Measurements from ENCODE around the gene SLC39A12. TPM values are rescaled to one million over a fixed set of nuclear protein-coding genes. Genes with fewer than 3 reads are reported as not detected.

Gene SLC39A12
- not detected in 2 replicates for polyA plus RNA-seq (2011; rRNA removed)
- polyA minus RNA-seq (2011; rRNA and poly(A)+ RNA removed): not detected in 2 replicates

DNA sequence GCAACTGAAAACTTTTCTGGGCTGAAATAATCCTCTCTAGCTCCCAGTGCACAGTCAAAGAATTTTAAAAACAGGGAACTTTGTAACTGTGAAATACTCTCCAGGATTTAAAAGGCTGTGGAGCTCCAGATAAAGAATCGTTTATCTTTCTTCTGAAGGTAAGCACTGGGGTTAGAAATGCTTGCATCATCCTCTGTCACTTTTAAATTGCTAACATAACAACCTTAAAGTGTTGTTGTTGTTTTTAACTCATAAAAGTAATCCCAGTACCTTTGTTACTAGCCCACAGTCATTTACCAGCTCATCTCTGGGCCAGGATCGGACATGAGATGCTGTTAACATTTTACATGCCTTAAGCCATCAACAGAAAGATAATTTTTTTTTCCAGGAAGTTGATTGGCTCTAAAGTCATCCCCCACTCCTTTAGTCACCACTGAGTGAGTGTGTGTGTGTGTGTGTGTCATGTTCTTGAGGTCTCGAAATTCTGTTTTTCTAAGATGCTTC is at the start of gene SLC39A12:
SLC39A12 (plus strand) TSS at position 51 of the 504 bp plus-strand sequence. CDS start 1,359 bp downstream, outside the sequence.
- no peak within 1 kb of the TSS for H3K4me3 ChIP-seq (ENCODE audit: low read depth, low read length)
- no peaks in the 10 kb centered on the region for H3K27me3 ChIP-seq (ENCODE audit: control insufficient read depth, insufficient read depth, low read length)
- ChIA-PET POLR2A (no interaction called here), CTCF (no interaction called here)
- no peaks in the 10 kb centered on the region for H3K36me3 ChIP-seq (ENCODE audit: control insufficient read depth, insufficient read depth, low read length)
- no peak for DNase-seq (ENCODE audit: low read depth)
- TF ChIP-seq, protein P1, sequence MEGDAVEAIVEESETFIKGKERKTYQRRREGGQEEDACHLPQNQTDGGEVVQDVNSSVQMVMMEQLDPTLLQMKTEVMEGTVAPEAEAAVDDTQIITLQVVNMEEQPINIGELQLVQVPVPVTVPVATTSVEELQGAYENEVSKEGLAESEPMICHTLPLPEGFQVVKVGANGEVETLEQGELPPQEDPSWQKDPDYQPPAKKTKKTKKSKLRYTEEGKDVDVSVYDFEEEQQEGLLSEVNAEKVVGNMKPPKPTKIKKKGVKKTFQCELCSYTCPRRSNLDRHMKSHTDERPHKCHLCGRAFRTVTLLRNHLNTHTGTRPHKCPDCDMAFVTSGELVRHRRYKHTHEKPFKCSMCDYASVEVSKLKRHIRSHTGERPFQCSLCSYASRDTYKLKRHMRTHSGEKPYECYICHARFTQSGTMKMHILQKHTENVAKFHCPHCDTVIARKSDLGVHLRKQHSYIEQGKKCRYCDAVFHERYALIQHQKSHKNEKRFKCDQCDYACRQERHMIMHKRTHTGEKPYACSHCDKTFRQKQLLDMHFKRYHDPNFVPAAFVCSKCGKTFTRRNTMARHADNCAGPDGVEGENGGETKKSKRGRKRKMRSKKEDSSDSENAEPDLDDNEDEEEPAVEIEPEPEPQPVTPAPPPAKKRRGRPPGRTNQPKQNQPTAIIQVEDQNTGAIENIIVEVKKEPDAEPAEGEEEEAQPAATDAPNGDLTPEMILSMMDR (IDR thresholded peaks at IDR 0.05; ENCODE audit: insufficient read depth, low read depth, low read length): no peak

DNA sequence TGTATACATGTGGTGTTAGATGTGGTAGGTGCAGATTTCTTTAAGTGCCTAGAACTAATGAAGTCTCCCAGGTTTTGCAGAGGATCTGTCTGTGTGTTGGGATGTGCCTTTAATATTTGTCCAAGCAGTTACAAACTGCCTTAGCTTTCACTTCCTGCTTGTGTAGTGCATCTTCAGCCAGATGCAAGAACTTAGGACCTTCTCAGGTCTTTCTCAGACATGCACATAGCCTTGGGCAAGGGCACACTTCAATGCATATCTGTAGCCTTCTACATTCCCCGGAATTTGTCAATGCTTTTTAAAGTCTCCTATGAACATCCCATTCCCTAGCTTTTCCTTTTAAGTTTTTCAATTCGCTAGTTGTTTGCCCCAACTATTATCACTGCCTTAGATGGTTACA is 47.2 kb upstream of the SLC39A12 start:
- CTCF ChIA-PET: interaction anchor here (1.0 to 1.8 kb wide), 2 partner anchors 200 to 312 kb away, joined by 3 to 6 read pairs; no protein-coding TSS in a partner anchor
- POLR2A ChIA-PET: no interaction called here
- Histone ChIP-seq H3K36me3 (ENCODE audit: control insufficient read depth, insufficient read depth, low read length) (no peaks in the 10 kb centered on the region), H3K4me3 (ENCODE audit: low read depth, low read length) (no peak overlapping the region), H3K27me3 (ENCODE audit: control insufficient read depth, insufficient read depth, low read length) (no peaks in the 10 kb centered on the region)
- TF ChIP-seq, protein P1 (IDR thresholded peaks at IDR 0.05; ENCODE audit: insufficient read depth, low read depth, low read length): no peak
- no peak for DNase-seq (ENCODE audit: low read depth)

DNA sequence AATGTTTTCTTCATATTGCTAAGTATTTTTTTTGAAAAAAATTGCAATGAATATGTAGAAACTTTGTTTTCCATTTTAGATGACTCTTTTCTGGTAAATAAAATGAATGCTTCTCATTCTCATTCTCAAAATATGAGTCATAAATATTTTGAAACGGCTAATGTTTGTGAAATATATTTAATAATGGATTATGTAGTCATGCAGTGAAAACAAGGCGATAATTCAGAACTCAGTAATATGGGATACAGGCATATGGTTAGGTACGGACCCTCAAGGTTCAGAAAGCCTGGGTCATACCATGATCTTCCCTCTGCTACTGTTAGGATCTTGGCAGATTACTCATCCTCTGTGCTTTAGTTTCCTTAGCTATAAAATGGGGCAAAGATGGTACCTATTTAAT is 46.2 kb upstream of the SLC39A12 start:
- ChIA-PET POLR2A (no interaction called here), CTCF (no interaction called here)
- Histone ChIP-seq H3K27me3 (ENCODE audit: control insufficient read depth, insufficient read depth, low read length) (no peaks in the 10 kb centered on the region), H3K4me3 (ENCODE audit: low read depth, low read length) (no peak overlapping the region), H3K36me3 (ENCODE audit: control insufficient read depth, insufficient read depth, low read length) (no peaks in the 10 kb centered on the region)
- TF ChIP-seq, protein P1 (IDR thresholded peaks at IDR 0.05; ENCODE audit: insufficient read depth, low read depth, low read length): no peak
- no peak for DNase-seq (ENCODE audit: low read depth)

DNA sequence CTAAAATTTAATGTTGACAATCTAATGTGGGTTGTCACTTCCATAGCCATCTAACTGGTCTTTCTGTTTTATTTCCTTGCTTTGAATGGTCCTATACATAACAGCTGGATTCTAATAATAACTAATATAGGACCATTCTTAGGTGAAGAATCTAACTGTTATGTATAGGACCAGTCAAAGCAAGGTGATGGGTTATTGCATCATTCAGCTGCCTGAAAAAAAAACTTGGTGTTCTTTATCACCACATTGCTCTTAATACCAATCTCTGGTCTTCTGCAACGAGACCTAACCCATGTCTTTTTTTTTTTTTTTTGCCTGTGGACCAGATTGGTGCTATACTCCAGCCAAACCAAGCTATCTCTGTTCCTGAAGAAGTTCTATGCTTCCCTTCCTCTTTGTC is 45.7 kb upstream of the SLC39A12 start:
- ChIA-PET POLR2A (no interaction called here), CTCF (no interaction called here)
- TF ChIP-seq, protein P1 (IDR thresholded peaks at IDR 0.05; ENCODE audit: insufficient read depth, low read depth, low read length): no peak
- no peak for DNase-seq (ENCODE audit: low read depth)
- H3K27me3 ChIP-seq (ENCODE audit: control insufficient read depth, insufficient read depth, low read length): no peaks in the 10 kb centered on the region
- no peak overlapping the region for H3K4me3 ChIP-seq (ENCODE audit: low read depth, low read length)
- H3K36me3 ChIP-seq (ENCODE audit: control insufficient read depth, insufficient read depth, low read length): no peaks in the 10 kb centered on the region

DNA sequence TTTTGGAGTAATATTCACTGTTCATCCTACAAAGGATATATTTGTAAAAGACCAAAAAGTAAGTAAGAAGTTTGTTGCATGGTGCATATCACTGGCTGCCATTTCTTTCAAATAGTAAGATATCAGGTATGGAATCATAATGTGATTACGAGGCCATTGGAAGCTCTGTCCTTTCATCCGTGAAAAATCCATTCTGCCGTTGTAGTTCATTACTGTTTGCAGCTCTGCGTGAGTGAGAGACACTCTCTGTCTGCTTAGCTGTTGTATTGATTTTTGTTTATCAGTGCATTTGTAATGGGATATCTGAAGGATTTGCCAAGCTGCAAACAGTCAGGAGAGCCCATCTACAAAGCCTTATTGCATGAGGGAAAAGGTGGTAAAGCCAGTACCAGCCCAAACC is 44.1 kb upstream of the SLC39A12 start:
- Histone ChIP-seq H3K27me3 (ENCODE audit: control insufficient read depth, insufficient read depth, low read length) (no peaks in the 10 kb centered on the region), H3K4me3 (ENCODE audit: low read depth, low read length) (no peak overlapping the region), H3K36me3 (ENCODE audit: control insufficient read depth, insufficient read depth, low read length) (no peaks in the 10 kb centered on the region)
- TF ChIP-seq, protein P1 (IDR thresholded peaks at IDR 0.05; ENCODE audit: insufficient read depth, low read depth, low read length): no peak
- ChIA-PET POLR2A (no interaction called here), CTCF (interaction anchor here (0.8 to 1.7 kb wide), 5 partner anchors 57 to 309 kb away, joined by 3 to 4 read pairs (median 3); no protein-coding TSS in a partner anchor)
- DNase-seq (ENCODE audit: low read depth): no peak
